H9 (cell line): ENCODE results near the gene SRXN1. TPM values are rescaled to one million over a fixed set of nuclear protein-coding genes. Genes with fewer than 3 reads are reported as not detected.

Experiments
- DNase-seq: peaks from one replicate; pipeline ENCODE4 v3.0.0-alpha.2; 2017
- H2AFZ ChIP-seq: one replicate; pipeline ENCODE4 v1.6.1; 2013; ENCODE audit warnings: mild to moderate bottlenecking, low read length, control low read depth, moderate library complexity
- H2AK5ac ChIP-seq: 2 replicates; pipeline ENCODE4 v1.6.1; 2013; ENCODE audit warnings: low read length, control low read depth, mixed read lengths; ENCODE audit not compliant: insufficient read length
- H2BK120ac ChIP-seq: one replicate; pipeline ENCODE4 v1.6.1; 2013; ENCODE audit warnings: low read depth, mild to moderate bottlenecking, low read length, control low read depth, inconsistent platforms; ENCODE audit not compliant: poor library complexity, severe bottlenecking
- H2BK12ac ChIP-seq: 2 replicates; pipeline ENCODE4 v1.6.1; 2013; ENCODE audit warnings: low read length, control low read depth, mixed read lengths, low read depth; ENCODE audit not compliant: insufficient read length
- H2BK15ac ChIP-seq: 2 replicates; pipeline ENCODE4 v1.6.1; 2013; ENCODE audit warnings: low read depth, low read length, control low read depth
- H2BK20ac ChIP-seq: one replicate; pipeline ENCODE4 v1.6.1; 2013; ENCODE audit warnings: low read depth, mild to moderate bottlenecking, low read length, control low read depth, inconsistent platforms; ENCODE audit not compliant: poor library complexity, severe bottlenecking
- H2BK5ac ChIP-seq: 2 replicates; pipeline ENCODE4 v1.6.1; 2013; ENCODE audit warnings: low read length, control low read depth, mixed read lengths; ENCODE audit not compliant: insufficient read length
- H3K14ac ChIP-seq: 2 replicates; pipeline ENCODE4 v1.6.1; 2013; ENCODE audit warnings: low read length, control low read depth; ENCODE audit not compliant: insufficient read depth
- H3K18ac ChIP-seq: 2 replicates; pipeline ENCODE4 v1.6.1; 2013; ENCODE audit warnings: low read depth, mild to moderate bottlenecking, mixed read lengths, low read length, control low read depth; ENCODE audit not compliant: insufficient read length
- H3K23ac ChIP-seq: 2 replicates; pipeline ENCODE4 v1.6.1; 2013; ENCODE audit warnings: low read length, control low read depth, mixed read lengths, low read depth; ENCODE audit not compliant: insufficient read length
- H3K23me2 ChIP-seq: 2 replicates; pipeline ENCODE4 v1.6.1; 2013; ENCODE audit warnings: low read depth, mild to moderate bottlenecking, mixed read lengths, low read length, control low read depth; ENCODE audit not compliant: insufficient read length, poor library complexity, severe bottlenecking
- H3K27ac ChIP-seq: 2 replicates; pipeline ENCODE4 v1.5.1; 2013; ENCODE audit warnings: low read length, control low read depth, mixed read lengths, low read depth; ENCODE audit not compliant: insufficient read length
- H3K27me3 ChIP-seq: 2 replicates; pipeline ENCODE4 v1.6.1; 2013; ENCODE audit warnings: low read length, control low read depth, inconsistent platforms; ENCODE audit not compliant: insufficient read depth
- H3K4ac ChIP-seq: 2 replicates; pipeline ENCODE4 v1.6.1; 2013; ENCODE audit warnings: low read depth, mild to moderate bottlenecking, control low read depth, inconsistent platforms, low read length, moderate library complexity
- H3K4me1 ChIP-seq: 2 replicates; pipeline ENCODE4 v1.6.1; 2013; ENCODE audit warnings: low read length, control low read depth, inconsistent platforms; ENCODE audit not compliant: insufficient read depth
- H3K4me2 ChIP-seq: 2 replicates; pipeline ENCODE4 v1.6.1; 2013; ENCODE audit warnings: low read length, control low read depth, mixed read lengths; ENCODE audit not compliant: insufficient read length, insufficient read depth
- H3K56ac ChIP-seq: 2 replicates; pipeline ENCODE4 v1.6.1; 2013; ENCODE audit warnings: low read depth, mild to moderate bottlenecking, mixed read lengths, low read length, control low read depth; ENCODE audit not compliant: insufficient read length
- H3K79me1 ChIP-seq: 2 replicates; pipeline ENCODE4 v1.6.1; 2013; ENCODE audit warnings: low read depth, mild to moderate bottlenecking, moderate library complexity, low read length, control low read depth, inconsistent platforms; ENCODE audit not compliant: insufficient read depth, poor library complexity, severe bottlenecking
- H3K79me2 ChIP-seq: 2 replicates; pipeline ENCODE4 v1.6.1; 2013; ENCODE audit warnings: low read length, control low read depth, inconsistent platforms; ENCODE audit not compliant: insufficient read depth
- H3K9ac ChIP-seq: 2 replicates; pipeline ENCODE4 v1.6.1; 2013; ENCODE audit warnings: low read length, control low read depth, mixed read lengths; ENCODE audit not compliant: insufficient read length; ENCODE audit errors: extremely low read depth
- H3K9me3 ChIP-seq: one replicate; pipeline ENCODE4 v1.6.1; 2013; ENCODE audit warnings: low read depth, low read length, inconsistent platforms; ENCODE audit not compliant: control insufficient read depth
- H3T11ph ChIP-seq: one replicate; pipeline ENCODE4 v1.6.1; 2013; ENCODE audit warnings: mild to moderate bottlenecking, low read length, control low read depth, inconsistent platforms
- H4K20me1 ChIP-seq: one replicate; pipeline ENCODE4 v1.6.1; 2013; ENCODE audit not compliant: control insufficient read depth, insufficient read length, insufficient read depth
- H4K5ac ChIP-seq: 2 replicates; pipeline ENCODE4 v1.6.1; 2013; ENCODE audit warnings: low read depth, mild to moderate bottlenecking, mixed read lengths, low read length, control low read depth; ENCODE audit not compliant: insufficient read length
- H4K8ac ChIP-seq: replicated peaks from 2 replicates; pipeline ENCODE4 v1.6.1; 2013; ENCODE audit warnings: low read length, control low read depth, mixed read lengths, low read depth; ENCODE audit not compliant: insufficient read length
- H4K91ac ChIP-seq: 2 replicates; pipeline ENCODE4 v1.6.1; 2013; ENCODE audit warnings: low read depth, mild to moderate bottlenecking, moderate library complexity, mixed read lengths, low read length, control low read depth; ENCODE audit not compliant: insufficient read length
- H3K27ac Mint-ChIP-seq, 3 experiments: 2 replicates in 2 of 3; 3 replicates in 1 of 3; pipeline ENCODE4 v1.8.0; 2020 to 2021; ENCODE audit warnings: mixed read lengths in 3 of 3, mild to moderate bottlenecking in 1 of 3, moderate library complexity in 1 of 3
- H3K27me3 Mint-ChIP-seq: 2 replicates; pipeline ENCODE4 v1.8.0; 2021; ENCODE audit warnings: low read depth, mild to moderate bottlenecking, moderate library complexity, mixed read lengths
- H3K36me3 Mint-ChIP-seq, 3 experiments: 2 replicates in 2 of 3; 3 replicates in 1 of 3; pipeline ENCODE4 v1.8.0; 2020 to 2021; ENCODE audit warnings: low read depth in 3 of 3, mixed read lengths in 3 of 3; ENCODE audit not compliant: insufficient read depth in 1 of 3
- H3K4me1 Mint-ChIP-seq, 2 experiments: 2 replicates each; pipeline ENCODE4 v1.8.0; 2020; ENCODE audit warnings: mixed read lengths in 2 of 2
- H3K4me3 Mint-ChIP-seq, 2 experiments: 2 replicates in 1 of 2; 3 replicates in 1 of 2; pipeline ENCODE4 v1.8.0; 2020 to 2021; ENCODE audit warnings: mild to moderate bottlenecking in 2 of 2, mixed read lengths in 2 of 2, moderate library complexity in 1 of 2
- H3K9me3 Mint-ChIP-seq, 2 experiments: 2 replicates in 1 of 2; 3 replicates in 1 of 2; pipeline ENCODE4 v1.8.0; 2020; ENCODE audit warnings: mild to moderate bottlenecking in 2 of 2, mixed read lengths in 2 of 2, moderate library complexity in 1 of 2
- WGBS: extraction: QIAGEN DNeasy Blood & Tissue Kit; methylation state at CpG from one replicate; pipeline ENCODE4 v1.1.7; 2013; ENCODE audit warnings: missing lambda C conversion rate, low lambda C conversion rate, mixed read lengths; ENCODE audit not compliant: insufficient read length; ENCODE audit errors: extremely low coverage; 5-methylcytosine and 5-hydroxymethylcytosine counted together
- total RNA-seq: library from RNA; stranded (reverse); gene quantifications from 2 replicates; pipeline ENCODE4 v1.2.1, GENCODE V29; 2021
- TF ChIP-seq, protein P1 (sequence below): fragments of 200-600 bp; sonication (generic); conservative IDR thresholded peaks from 3 replicates; pipeline ENCODE4 v1.8.0; 2021; ENCODE audit warnings: antibody characterized with exemption, mild to moderate bottlenecking

Gene SRXN1
- total RNA-seq, 1 experiment from 2014 or later: 25.7 TPM

DNA sequence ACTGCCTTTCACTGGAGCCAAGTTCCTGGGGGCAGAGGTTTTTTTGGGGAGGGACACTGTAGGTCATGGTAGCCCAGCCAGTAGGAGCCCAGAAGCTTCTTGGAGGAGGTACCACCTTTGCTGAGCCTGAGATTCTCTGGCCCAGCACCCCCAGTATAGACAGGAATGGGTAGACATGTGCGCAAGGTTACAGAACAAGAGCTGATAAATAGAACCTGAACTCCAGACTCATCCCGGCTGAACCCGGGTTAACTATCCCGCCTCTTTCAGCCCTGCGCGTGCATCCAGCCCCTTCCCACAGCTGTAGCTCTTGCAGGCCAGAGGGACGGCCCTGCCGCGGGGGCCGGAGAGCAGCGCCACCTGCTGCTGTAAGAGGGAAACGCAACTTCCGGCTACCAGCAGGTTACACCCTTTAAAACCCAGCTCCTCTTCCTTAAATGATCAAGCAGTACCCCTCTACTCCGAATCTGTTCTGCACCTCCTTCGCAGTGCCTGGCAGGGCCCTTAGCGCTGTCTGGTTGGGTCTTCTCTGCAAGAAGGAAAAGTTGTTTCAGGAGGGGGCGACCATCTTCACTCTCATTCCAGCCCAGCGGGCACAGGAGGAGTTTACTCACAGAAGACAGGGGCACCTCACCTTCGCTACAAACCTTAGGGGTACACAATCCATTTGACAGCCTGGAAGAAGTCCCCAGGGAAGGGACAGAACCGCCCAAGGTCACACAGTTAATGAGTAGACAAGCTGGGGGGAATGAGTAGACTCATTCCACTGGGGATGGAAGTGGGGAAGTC, 7.5 kb downstream of the SRXN1 start:
- no peaks in the 10 kb centered on the region; the same call in 1 of the 2 replicates for H3K4me1 ChIP-seq
- no peak overlapping the region for H2BK15ac ChIP-seq
- no peak overlapping the region for H2BK120ac ChIP-seq
- H3K27ac ChIP-seq: no peak overlapping the region
- DNase-seq: peak; percentile 94
- no CpG with 5 or more reads among the region's 20 CpGs for WGBS
- H3K4me2 ChIP-seq: no peak overlapping the region
- H2AK5ac ChIP-seq: no peak overlapping the region
- H3K9ac ChIP-seq: no peak overlapping the region
- H2BK20ac ChIP-seq: no peak overlapping the region
- H3K4ac ChIP-seq: no peak overlapping the region
- no peak overlapping the region for H2BK5ac ChIP-seq
- H3K56ac ChIP-seq: no peak overlapping the region
- Mint-ChIP-seq H3K27ac (peak overlapping the region in 2 of 3 experiments; percentile 18 to 73; a peak in 1 of 7 replicates), H3K36me3 (peaks cover 21 to 33% (median 32%) of the 10 kb centered on the region in 3 experiments), H3K9me3 (peaks cover 0 to 4% of the 10 kb centered on the region in 2 experiments; a peak in 3 of 5 replicates), H3K27me3 (peaks cover 3% of the 10 kb centered on the region; the same call in 1 of the 2 replicates), H3K4me1 (peaks cover 9 to 15% of the 10 kb centered on the region in 2 experiments), H3K4me3 (no peak overlapping the region)
- no peaks in the 10 kb centered on the region for H4K20me1 ChIP-seq
- no peaks in the 10 kb centered on the region for H3K27me3 ChIP-seq
- no peaks in the 10 kb centered on the region for H3K9me3 ChIP-seq
- no peak overlapping the region for H3K23ac ChIP-seq
- no peak overlapping the region for H4K91ac ChIP-seq
- no peak overlapping the region for H3K14ac ChIP-seq
- no peaks in the 10 kb centered on the region for H3K23me2 ChIP-seq
- H3K79me1 ChIP-seq: no peaks in the 10 kb centered on the region
- H2AFZ ChIP-seq: no peak overlapping the region
- TF ChIP-seq, protein P1, sequence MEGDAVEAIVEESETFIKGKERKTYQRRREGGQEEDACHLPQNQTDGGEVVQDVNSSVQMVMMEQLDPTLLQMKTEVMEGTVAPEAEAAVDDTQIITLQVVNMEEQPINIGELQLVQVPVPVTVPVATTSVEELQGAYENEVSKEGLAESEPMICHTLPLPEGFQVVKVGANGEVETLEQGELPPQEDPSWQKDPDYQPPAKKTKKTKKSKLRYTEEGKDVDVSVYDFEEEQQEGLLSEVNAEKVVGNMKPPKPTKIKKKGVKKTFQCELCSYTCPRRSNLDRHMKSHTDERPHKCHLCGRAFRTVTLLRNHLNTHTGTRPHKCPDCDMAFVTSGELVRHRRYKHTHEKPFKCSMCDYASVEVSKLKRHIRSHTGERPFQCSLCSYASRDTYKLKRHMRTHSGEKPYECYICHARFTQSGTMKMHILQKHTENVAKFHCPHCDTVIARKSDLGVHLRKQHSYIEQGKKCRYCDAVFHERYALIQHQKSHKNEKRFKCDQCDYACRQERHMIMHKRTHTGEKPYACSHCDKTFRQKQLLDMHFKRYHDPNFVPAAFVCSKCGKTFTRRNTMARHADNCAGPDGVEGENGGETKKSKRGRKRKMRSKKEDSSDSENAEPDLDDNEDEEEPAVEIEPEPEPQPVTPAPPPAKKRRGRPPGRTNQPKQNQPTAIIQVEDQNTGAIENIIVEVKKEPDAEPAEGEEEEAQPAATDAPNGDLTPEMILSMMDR: peak; percentile 99
- no peak overlapping the region for H3K18ac ChIP-seq
- no peak overlapping the region for H4K5ac ChIP-seq
- no peak overlapping the region for H3T11ph ChIP-seq
- no peak overlapping the region for H2BK12ac ChIP-seq
- H4K8ac ChIP-seq: no peak overlapping the region
- H3K79me2 ChIP-seq: no peaks in the 10 kb centered on the region
